WERI-Rb-1 (cell line): ENCODE data around the gene FAM151B.

Experiments
- DNase-seq: peaks from one replicate; pipeline ENCODE4 v3.0.0-alpha.2; 2020
- H3K27ac ChIP-seq: fragments of 250-450 bp; sonication (Bioruptor Pico); 2 replicates; pipeline ENCODE4 v1.5.1; 2020; ENCODE audit warnings: mild to moderate bottlenecking, moderate library complexity
- H3K27me3 ChIP-seq: fragments of 250-450 bp; sonication (Bioruptor Pico); 2 replicates; pipeline ENCODE4 v1.5.1; 2021; ENCODE audit warnings: mild to moderate bottlenecking, low read depth, moderate library complexity; ENCODE audit not compliant: insufficient read depth, severe bottlenecking
- H3K36me3 ChIP-seq: fragments of 250-450 bp; sonication (Bioruptor Pico); 2 replicates; pipeline ENCODE4 v1.5.1; 2020; ENCODE audit warnings: mild to moderate bottlenecking, moderate library complexity
- H3K4me3 ChIP-seq: 2 replicates; pipeline ENCODE4 v1.5.1; 2011; ENCODE audit warnings: low read depth, mild to moderate bottlenecking, control low read depth, low read length
- H3K9me3 ChIP-seq: fragments of 250-450 bp; sonication (Bioruptor Pico); 2 replicates; pipeline ENCODE4 v1.5.1; 2021; ENCODE audit warnings: mild to moderate bottlenecking, moderate library complexity; ENCODE audit not compliant: severe bottlenecking
- TF ChIP-seq, protein P1 (sequence below): IDR thresholded peaks from 2 replicates; pipeline ENCODE4 v1.5.1; 2011; ENCODE audit warnings: low read depth, mild to moderate bottlenecking, control low read depth, inconsistent platforms, low read length

Gene FAM151B

DNA sequence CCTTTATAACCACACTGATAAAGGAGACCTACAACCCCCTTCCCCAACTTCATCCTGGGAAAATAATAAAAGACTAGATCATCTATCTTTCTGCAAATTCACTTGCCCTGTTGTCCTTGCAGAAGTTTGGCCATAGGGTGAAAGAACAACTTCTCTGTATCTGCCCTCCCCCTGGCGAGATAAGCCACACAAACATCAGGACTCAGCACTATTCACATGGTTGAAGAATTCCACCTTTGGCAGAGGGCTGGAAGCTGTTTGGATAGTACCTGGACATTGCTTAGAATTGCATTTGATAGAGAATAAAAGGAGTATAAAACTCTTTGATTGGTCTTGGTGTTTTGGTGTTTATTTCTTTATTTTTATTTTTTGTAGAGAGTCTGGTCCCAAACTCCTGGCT, 16.9 kb downstream of the FAM151B start:
- no peak overlapping the region for H3K4me3 ChIP-seq
- DNase-seq, result no peak
- no peaks in the 10 kb centered on the region for H3K9me3 ChIP-seq
- TF ChIP-seq, protein P1, sequence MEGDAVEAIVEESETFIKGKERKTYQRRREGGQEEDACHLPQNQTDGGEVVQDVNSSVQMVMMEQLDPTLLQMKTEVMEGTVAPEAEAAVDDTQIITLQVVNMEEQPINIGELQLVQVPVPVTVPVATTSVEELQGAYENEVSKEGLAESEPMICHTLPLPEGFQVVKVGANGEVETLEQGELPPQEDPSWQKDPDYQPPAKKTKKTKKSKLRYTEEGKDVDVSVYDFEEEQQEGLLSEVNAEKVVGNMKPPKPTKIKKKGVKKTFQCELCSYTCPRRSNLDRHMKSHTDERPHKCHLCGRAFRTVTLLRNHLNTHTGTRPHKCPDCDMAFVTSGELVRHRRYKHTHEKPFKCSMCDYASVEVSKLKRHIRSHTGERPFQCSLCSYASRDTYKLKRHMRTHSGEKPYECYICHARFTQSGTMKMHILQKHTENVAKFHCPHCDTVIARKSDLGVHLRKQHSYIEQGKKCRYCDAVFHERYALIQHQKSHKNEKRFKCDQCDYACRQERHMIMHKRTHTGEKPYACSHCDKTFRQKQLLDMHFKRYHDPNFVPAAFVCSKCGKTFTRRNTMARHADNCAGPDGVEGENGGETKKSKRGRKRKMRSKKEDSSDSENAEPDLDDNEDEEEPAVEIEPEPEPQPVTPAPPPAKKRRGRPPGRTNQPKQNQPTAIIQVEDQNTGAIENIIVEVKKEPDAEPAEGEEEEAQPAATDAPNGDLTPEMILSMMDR, result no peak
- no peaks in the 10 kb centered on the region for H3K27me3 ChIP-seq
- H3K27ac ChIP-seq, result no peak overlapping the region
- H3K36me3 ChIP-seq, result no peaks in the 10 kb centered on the region

DNA sequence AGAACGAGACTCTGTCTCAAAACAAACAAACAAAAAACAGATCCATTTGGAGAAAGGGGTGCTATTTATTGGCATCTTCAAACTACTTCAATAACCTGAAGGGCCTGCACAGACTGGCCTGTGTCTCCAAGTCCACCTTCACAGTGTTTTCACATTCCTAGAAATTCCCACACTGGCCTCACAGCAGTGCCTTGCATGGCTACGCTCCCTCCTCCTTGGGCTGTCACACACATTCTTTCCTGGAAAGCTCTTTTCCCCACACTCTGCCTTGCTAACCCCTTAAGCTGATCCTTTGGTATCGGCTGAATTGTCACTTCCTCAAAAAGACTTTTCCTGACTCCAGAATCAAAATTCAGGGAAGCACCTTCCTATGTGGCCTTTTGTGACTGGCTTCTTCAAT, 19.8 kb downstream of the FAM151B start:
- H3K27me3 ChIP-seq, result no peaks in the 10 kb centered on the region
- H3K36me3 ChIP-seq, result no peaks in the 10 kb centered on the region
- no peak overlapping the region for H3K27ac ChIP-seq
- no peak for DNase-seq
- no peak overlapping the region for H3K4me3 ChIP-seq
- no peaks in the 10 kb centered on the region for H3K9me3 ChIP-seq
- TF ChIP-seq, protein P1, result no peak

DNA sequence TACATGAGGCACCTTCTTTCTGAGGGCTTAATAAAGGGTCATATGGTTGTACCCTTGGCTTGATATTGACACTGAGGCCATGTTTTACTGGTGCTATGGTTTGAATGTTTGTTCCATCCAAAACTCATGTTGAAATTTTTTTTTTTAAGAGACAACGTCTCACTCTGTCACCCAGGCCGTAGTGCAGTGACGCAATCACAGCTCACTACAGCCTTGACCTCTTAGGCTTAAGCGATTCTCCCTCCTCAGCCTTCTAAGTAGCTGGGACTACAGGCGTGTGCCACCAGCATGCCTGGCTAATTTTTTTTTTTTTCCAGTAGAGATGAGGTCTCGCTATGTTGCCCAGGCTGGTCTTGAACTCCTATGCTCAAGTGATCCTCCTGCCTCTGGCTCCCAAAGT, 20.9 kb downstream of the FAM151B start:
- H3K27ac ChIP-seq, result no peak overlapping the region
- no peaks in the 10 kb centered on the region for H3K27me3 ChIP-seq
- H3K9me3 ChIP-seq, result no peaks in the 10 kb centered on the region
- no peak overlapping the region for H3K4me3 ChIP-seq
- TF ChIP-seq, protein P1, result no peak
- no peak for DNase-seq
- H3K36me3 ChIP-seq, result no peaks in the 10 kb centered on the region

DNA sequence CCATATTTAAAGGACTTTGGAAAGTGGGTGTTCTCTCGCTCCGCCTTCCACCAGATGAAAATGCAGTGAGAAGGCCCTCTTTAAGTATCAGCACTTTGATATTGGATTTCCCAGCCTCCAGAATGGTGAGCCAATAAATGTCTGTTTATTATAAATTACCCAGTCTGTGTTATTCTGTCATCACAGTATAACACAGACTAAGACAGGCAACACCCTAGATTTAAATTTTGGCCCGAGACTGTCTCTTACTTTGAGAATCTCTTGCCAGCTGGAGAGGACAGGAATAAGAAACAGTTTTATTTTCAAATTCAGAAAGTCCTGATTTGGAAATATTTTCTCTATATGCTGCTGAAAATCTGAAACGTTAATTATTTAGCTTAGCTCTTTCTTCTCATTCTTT, 21.5 kb downstream of the FAM151B start:
- Histone ChIP-seq H3K4me3 (no peak overlapping the region), H3K27me3 (no peaks in the 10 kb centered on the region), H3K27ac (no peak overlapping the region), H3K9me3 (no peaks in the 10 kb centered on the region), H3K36me3 (no peaks in the 10 kb centered on the region)
- no peak for DNase-seq
- TF ChIP-seq, protein P1, result no peak

DNA sequence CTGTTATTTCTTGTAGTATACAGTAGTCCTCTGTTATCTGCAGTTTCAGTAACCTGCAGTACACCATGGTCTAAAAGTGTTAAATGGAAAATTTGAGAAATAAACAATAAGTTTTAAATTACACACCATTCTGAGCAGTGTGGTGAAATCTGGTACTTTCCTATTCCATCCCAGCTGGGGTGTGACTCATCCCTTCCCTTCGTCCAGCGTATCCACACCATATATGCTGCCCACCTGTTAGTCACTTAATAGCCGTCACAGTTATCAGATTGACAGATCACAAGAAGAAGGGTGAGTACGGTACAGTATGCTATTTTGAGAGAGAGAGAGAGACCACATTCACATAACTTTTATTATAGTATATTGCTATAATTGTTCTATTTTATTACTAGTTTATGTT, 28.9 kb downstream of the FAM151B start:
- no peaks in the 10 kb centered on the region for H3K9me3 ChIP-seq
- DNase-seq, result no peak
- no peak overlapping the region for H3K4me3 ChIP-seq
- H3K36me3 ChIP-seq, result no peaks in the 10 kb centered on the region
- TF ChIP-seq, protein P1, result no peak
- no peaks in the 10 kb centered on the region for H3K27me3 ChIP-seq
- no peak overlapping the region for H3K27ac ChIP-seq

DNA sequence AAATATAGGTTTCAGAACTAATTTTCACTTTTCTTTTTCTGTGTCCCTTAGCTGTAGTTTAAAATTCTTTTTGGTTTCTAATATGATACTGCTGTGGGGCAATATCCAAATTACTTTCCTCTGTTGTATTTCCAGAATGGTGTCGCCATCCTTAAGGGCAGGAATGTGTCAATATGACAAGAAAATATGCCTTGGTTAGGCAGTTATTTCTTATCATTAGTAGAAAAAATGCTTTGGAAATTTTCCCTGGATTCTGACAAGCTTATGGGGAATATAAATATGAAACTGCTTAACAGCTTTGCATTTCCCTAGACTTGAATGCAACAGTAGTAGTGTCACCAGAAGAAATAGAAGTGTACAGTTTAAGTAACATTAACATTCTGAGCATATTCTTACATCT, 52.8 kb downstream of the FAM151B start:
- Histone ChIP-seq H3K27me3 (no peaks in the 10 kb centered on the region), H3K9me3 (no peaks in the 10 kb centered on the region), H3K27ac (no peak overlapping the region), H3K4me3 (no peak overlapping the region), H3K36me3 (no peaks in the 10 kb centered on the region)
- no peak for DNase-seq
- TF ChIP-seq, protein P1, result no peak
